ENCODE results near the gene CTSC.

- TF ChIP-seq CTCF (IDR thresholded peaks at IDR 0.05; ENCODE audit: low read depth, low read length) (no peak), EZH2phosphoT487 (IDR thresholded peaks at IDR 0.05; ENCODE audit: low read depth) (no peak)
Measured at GRCh38 chr11:88360141-88360540, 22.6 kb upstream of the CTSC start.

All from OCI-LY3 (cell line).